Prostate gland (tissue), 2 donors: ENCODE data around the gene CILP2.

Experiments used
- CTCF ChIP-seq, 4 experiments: fragments of 200-600 bp in 2 of 4; fragments of 450-650 bp in 2 of 4; sonication (generic) in 2 of 4; IDR thresholded peaks; 1 replicate in 3 of 4; 2 replicates in 1 of 4; pipeline ENCODE4 v1.5.1; 2016 to 2019; ENCODE audit warnings: antibody characterized with exemption in 4 of 4, mild to moderate bottlenecking in 2 of 4, moderate library complexity in 2 of 4
- POLR2A ChIP-seq: fragments of 450-650 bp; IDR thresholded peaks from one replicate; pipeline ENCODE4 v1.6.1; 2016; ENCODE audit warnings: antibody characterized with exemption, mild to moderate bottlenecking

DNA sequence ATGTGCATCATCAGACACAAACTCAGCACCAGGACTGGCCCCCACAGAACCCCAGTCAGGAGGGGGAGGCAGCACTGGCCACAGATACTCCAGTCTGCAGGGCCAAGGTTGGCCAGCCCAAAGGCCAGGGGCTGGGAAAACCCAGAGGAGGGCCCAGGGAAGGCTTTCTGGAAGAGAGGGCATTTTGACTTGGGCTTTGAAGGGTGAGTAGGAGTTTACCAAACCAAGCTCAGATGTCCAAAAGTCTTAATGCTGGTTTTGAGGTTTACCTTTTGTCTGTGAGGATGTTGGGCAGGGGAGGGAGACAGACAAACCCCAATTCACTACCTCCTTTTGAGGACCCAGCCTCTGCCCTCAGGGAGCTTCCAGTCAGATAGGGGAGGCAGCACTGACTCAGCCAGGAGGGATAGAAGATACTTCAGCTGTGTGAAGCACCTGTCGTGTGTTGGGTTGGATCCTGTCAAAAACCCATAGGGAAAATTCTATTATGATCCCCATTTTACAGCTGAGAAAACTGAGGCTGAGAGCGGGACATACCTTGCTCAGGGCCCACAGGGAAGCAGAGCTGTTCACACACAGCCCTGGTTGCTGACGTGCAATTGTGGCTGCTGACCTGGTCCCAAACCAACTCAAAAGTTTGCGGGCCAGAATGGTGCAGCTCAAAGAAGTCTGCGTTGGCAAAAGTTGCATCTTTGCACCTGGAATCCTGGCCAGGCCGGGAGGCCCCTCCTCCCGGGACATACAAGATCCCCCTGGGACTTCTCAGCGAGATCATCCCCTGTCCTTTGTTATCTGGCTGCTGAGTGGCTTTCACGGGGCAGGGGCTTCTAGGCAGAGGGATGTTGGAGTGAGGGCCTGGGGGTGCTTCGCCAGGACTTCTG, 13.1 kb downstream of the CILP2 start:
- no peak for TF ChIP-seq POLR2A
- TF ChIP-seq CTCF (IDR thresholded peaks at IDR 0.05): no peak
